Measurements from ENCODE around the gene HNRNPH3.

The HNRNPH3 gene

GRCh38 chr10:68371604-68372003 is 39.7 kb downstream of the HNRNPH3 start:
- DNase-seq (ENCODE audit: low read depth in 2 of 3, low spot score in 1 of 3) = no peak

GRCh38 chr10:68385740-68386139 is 53.9 kb downstream of the HNRNPH3 start:
- DNase-seq (ENCODE audit: low read depth in 2 of 3, low spot score in 1 of 3) = no peak
